NCI-H226 (cell line): Measurements from ENCODE around the gene MS4A2.
"Not testable (repeated sequence)": the region's sequence is repeated elsewhere in the genome, so short reads cannot be mapped to it uniquely, and the experiment has no call there.

ENCODE experiments used
- DNase-seq: peaks from one replicate; pipeline ENCODE4 v3.0.0-alpha.2; 2015

The MS4A2 gene

DNA sequence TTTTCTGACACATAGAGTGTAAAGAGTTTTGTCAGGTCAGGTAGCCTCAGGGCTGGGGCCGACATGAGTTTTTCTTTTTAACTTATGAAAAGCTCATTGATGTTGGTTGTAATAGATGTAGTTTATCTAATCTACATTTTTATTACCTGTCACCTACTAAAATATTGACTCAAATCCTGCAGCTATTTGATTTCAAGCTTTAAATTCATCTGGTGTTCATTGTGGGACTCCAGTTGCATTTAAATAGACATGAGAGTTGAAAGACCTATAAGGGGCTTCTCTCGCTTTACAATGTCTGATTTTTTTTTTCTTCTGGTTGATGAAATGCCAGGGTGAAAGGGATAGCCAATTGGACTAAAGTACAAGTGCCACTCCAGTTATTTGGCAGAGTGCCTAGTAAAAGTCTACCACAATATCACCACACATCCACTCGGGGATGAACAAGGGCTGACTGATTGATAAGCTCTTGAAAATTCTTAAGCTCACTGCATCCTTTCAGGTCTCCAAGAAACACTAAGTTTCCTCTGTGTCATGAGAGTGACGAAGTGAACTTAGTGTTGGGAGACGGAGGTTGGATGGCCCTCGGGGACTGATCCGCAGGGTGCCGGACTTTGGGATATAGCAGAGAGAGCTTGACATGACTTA, 16.1 kb downstream of the MS4A2 start:
- not testable (repeated sequence) for DNase-seq

DNA sequence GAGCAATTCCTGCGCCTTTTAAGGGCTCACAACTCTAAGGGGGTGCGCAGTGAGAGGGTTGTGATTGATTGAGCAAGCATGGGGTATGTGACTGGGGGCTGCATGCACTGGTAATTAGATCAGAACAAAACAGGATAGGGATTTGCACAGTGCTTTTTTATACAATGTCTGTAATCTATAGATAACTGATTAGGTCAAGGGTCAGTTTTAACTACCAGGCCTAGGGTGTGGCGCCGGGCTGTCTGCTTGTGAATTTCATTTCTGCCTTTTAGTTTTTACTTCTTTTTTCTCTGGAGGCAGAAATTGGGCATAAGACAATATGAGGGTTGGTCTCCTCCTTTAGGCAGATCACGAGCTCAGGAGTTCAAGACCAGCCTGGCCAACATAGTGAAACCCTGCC, 20.2 kb downstream of the MS4A2 start:
- not testable (repeated sequence) for DNase-seq

DNA sequence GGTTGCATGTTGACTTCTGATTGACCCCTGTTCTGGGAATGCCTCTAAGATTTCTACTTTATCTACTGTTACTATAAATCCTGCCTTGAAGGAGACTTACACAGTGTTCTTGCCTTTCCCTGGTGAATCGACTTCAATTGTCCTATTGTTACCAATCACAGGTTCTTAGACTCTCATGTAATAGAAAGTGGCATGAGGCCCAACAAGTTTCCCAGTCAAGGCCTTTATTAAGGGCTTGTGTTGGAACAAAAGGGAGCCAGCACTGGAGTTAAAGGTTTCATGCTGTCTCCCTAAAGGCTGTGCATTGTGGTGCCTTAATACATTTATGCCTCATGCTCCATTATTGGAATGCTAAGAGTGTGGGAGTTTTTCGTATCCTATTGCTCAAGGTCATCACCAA, 23.3 kb downstream of the MS4A2 start:
- no peak for DNase-seq

DNA sequence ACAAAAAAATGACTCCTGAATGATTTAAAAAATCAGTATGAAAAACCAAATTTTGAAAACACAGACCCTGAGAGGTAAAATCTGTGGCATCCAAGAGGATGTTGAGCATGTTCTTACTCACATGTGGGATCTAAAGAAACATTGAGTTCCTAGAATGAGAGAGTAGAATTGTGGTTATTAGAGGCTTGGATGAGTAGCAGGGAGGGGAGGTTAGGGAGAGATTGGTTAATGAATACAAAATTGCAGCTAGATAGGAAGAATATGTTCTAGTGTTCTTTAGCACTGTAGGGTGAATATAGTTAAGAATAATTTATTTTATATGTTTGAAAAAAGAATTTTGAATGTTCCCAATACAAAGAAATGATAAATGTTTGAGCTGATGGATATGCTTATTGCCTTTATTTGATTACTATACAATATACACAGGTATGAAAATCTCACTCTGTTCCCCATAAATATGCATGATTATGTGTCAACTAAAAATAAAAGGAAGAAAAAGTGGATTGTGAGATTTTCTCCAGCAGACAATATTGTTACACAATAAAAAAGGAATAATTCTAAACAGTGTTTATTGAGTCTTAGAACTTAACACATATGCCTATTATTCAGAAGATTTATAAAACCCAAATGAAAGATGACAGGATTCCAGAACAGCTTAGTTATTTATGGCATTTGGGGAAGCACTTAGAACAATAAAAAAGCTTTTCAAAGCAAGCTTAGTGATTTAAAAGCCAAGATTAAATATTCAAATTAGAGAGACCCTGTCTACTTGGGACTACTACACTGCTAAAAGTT, 28.7 kb downstream of the MS4A2 start:
- DNase-seq = no peak

DNA sequence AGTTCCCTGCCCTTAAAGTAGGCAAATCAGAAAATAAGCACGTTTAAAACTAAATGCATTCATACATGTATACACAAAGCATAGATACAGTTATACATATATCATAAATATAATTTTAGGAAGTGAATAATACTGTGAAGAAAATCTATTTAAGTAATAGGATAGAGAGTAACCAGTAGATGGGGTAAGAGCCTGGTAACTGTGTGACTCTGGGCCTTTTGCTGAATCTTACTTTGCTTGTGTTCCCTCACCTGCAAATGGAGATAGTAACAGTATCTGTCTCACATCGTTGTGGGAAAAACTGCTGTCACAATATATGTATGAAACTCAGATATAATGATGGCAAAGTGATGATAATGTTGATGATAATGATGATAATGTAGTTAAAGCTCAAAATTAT, 29.9 kb downstream of the MS4A2 start:
- no peak for DNase-seq

DNA sequence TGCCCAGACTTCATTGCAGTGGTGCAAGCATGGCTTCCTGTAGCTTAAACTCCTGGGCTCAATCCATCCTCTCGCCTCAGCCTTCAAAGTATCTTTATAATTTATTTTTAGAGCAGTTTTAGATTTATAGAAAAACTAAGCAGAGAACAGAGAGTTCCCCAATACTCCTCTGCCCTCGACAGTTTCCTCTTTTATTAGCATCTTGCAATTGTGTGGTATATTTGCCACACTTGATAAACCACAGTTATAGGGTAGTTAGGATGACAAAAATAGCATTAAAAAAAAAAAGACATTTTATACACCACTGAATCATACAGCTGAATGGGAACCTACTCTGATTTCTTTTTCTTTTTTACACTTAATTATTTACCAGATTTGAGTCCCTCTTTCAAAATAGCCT, 31.2 kb downstream of the MS4A2 start:
- no peak for DNase-seq

DNA sequence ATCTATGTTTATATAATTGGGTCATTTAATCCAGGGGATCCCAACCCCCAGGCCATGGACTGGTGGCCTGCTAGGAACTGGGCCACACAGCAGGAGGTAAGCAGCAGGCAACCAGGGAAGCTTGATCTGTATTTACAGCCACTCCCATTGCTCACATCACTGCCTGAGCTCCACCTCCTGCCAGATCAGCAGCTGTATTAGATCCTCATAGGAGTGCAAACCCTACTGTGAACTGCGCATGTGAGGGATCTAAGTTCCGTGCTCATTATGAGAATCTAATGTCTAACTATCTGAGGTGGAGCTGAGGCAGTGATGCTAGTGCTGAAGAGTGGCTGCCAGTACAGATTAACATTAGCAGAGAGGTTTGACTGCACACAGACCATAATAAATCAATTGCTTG, 32.8 kb downstream of the MS4A2 start:
- no peak for DNase-seq

DNA sequence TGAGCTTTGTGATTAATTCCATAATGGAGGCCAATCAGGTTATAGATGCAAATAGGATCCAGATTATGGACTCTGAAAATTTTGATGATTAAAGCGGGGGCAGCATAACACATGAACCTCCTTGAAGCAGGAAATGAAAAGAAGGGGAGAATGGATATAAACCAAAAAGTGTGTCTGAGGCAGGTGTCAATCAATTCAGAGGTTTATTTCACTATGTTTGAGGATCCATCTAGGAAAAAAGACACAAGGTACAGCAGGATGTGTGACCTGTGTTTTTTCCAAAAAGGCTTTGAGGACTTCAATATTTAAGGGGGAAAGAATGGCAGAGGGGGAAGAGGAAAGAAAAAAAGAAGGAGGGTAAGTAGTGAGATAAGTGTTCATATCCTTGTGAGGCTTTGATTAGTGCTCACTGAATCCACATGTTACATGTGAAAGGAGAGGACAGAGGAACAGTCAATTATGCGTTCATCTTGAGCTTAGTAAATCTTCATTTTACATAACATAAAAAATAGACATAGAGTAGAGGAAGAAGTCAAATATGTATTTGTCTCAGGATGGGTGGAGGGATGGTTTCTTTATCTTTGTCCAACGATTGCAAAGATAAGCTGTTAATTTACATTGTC, 34.1 kb downstream of the MS4A2 start:
- no peak for DNase-seq

DNA sequence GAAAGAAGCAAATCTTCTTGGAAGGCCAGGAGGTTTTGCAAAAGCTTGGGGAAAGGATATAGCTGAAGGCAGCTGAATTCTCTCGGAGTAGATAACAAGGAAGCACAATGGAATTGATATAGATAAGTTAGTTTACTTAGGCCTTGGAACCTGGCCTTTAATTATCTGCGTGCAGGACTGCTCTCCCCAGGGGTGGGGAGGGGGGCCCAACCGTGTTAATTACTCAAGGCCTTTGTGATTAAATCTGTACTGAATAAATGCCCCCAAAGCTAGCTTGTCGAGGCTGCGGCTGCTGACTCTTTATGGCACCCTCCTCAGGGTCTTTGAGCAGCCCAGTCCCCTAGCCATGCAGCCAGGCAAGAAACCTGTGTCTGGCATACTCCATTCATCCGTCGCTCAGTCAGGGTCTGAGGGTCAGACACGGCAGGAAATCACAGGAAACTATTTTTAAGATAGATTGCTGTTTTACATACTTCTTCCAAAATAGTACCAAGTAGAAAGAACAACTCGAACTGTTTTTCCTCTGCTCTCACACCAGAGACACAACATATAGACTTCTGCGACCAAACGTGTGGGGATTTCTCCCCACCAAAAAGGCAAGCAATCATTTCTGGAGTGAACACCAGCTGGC, 36.5 kb downstream of the MS4A2 start:
- no peak for DNase-seq

DNA sequence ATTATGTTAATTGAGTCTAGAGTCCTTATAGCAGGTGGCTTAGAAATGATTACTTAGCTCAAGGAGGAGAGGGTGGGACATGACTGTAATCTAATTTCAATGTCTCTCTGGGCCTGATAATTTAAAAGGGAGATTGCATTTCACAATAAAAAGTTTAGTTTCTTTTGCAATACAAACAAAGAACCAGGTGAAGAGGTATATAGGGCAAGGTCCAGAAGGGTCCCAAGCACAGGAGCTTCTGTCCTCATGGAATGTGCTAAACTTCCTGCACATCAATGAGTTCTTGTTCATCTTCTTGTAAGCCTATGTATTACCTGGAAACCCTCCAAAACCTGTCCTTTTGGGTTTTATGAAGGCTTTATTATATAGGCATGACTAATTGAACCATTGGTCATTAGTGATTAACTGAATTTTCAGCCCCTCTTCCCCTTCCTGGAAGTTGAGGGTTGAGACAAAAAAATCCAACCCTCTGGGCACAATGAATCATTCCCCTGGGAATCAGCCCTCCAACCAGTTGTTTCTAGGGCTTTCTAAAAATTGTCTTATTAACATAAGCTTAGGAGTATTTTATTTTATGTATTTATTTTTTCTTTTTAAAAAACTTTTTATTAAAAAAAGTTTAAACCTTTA, 37.6 kb downstream of the MS4A2 start:
- DNase-seq = no peak

DNA sequence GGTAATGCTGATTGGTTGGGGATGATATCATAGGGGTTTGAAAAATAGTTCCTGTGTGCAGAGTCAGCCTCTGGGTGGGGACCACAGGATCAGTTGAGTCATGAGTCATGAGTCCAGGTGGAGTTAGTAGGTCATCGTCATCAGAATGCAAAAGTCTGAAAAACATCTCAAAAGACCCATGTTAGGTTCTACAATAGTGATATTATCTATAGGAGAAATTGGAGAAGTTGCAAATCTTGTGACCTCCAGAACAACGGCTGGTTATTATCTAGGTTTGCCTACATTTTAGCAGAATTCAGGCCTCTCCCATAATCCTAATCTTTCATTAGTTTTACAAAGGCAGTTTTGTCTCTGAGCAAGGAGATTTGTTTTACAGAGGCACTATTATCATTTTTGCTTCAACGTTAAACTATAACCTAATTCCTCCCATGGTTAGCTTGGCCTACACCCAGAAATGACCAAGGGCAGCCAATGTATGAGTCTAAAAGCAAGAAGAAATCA, 38.9 kb downstream of the MS4A2 start:
- DNase-seq = no peak

DNA sequence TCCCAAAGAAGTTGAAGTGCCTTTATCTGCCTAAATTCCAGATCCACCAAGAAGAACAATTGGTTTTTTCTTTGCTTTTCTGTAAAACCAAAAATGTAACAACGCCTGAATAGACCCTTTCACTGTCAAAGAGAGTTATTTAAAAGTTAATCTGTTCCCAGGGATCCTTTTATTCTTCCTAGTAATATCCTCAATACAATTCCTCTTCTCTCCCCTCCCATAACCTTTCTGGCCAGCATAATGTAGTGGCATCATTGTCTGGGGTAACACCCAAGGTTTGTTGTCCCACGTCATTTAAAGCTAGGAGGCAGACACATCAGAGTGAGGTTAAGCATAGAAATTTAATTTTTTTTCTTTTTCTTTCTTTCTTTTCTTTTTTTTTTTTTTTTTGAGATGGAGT, 39.9 kb downstream of the MS4A2 start:
- DNase-seq = no peak

DNA sequence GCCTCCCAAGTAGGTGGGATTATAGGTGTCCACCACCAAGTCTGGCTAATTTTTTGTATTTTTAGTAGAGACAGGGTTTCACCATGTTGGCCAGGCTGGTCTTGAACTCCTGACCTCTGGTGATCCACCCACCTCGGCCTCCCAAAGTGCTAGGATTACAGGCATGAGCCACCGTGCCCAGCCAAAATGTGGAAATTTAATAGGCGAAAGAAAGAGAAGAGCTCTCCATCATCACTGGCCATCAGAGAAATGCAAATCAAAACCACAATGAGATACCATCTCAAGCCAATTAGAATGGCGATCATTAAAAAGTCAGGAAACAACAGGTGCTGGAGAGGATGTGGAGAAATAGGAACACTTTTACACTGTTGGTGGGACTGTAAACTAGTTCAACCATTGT, 40.4 kb downstream of the MS4A2 start:
- not testable (repeated sequence) for DNase-seq

DNA sequence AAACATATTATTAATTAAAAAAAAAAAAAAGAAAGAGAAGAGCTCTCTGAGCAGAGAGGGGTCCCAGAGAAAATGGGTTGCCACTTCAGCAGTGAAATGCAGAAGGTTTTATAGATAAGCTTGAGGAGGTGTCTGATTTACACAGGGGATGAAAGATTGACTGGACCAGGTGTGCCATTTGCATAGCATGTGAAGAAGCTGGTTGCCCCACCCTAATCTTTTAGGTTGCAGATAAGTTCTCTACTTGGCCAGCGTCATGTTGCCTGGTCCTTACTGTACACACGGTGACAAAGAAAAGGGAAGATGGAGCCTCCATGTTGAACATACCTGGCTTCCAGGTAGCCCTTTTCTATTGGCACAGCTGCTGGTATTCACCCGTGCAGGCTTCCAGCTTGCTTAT, 41.4 kb downstream of the MS4A2 start:
- no peak for DNase-seq

DNA sequence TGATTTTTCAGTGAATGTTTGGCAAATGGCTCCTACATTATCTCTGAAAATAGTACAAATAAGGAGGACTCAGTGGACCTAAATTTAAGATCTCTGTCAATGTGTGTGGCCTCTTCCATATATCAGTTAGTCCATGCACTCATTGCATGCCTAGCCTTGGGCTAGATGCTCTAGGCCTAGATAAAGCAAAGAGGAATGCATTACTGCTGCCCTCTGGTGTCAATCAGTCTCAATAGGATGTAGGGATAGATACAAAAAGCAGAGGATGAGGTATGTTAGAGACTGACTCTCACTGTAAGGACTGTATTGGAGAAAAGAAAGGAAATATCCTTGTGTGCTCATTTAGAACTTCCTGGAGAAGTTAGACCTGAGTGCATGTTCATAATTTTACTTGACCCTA, 42.0 kb downstream of the MS4A2 start:
- DNase-seq = peak; percentile 17

DNA sequence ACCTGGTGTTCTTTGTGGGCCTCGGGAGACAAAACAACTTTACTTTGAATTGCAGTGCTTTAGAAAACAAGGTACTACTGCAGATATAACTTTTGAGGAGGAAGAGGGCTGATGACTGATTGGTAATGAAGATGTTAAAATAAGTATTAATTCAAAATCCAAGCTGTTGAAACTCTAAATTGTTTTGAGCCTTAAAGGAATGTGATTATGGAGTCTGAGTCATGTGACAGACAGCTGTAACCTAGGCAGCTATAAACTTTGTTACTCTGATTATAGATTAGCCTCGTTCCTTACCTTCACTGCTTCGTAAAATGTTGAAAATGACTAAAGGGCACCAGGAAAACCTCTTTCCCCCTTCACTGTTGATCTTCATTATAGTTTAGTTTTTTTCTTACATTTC, 43.4 kb downstream of the MS4A2 start:
- DNase-seq = no peak

DNA sequence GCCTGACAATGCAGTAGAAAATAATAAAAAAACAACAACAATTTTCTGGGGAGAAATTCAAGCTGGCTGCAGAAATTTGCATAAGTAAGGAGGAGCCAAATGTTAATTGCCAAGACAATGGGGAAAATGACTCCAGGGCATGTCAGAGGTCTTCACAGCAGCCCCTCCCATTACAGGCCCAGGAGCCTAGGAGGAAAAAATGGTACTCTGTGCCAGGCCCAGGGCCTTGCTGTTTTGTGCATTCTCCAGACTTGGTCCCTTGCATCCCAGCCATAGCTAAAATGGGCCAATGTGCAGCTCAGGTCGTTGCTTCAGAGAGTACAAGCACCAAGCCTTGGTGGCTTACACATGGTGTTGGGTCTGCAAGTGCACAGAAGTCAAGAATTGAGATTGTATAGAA, 45.5 kb downstream of the MS4A2 start:
- DNase-seq = no peak

DNA sequence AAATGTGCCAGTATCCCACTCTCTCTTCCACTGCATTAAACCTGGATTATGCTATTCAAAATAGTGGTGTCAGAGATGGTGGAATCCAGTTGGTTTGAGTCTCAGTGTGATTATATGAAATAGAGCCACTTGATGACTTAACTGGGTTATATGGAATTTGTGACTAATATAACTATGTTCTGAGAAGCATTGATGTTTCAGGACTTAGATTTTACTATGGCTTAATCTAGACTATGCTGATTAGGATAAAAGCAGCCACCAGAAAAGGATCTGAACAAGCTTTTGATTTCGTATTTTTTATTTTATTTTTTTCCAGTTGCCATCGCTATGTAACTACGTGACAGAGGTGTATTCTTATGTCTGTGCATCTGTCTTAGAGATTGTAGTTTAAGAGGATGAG, 55.3 kb downstream of the MS4A2 start:
- DNase-seq = no peak

DNA sequence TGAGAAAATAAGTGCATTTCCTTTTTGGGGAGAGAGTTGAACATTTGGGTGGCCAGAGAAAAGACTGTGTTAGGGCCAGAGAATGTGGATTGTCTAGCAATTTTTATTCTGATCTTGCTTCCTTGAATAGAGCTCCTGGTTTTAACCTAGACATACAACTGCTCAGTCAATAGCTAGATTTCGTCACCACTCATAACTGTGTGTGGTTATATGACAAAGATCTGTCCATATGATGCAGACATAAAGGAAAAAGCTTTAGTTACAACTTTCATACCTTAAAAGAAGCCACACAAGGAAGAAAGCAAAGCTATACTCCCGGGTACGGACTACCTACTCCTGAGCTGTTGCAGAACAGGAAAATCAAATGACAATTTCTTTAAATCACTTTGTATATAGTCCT, 57.2 kb downstream of the MS4A2 start:
- no peak for DNase-seq
